Breast epithelium (tissue), 4 donors: ENCODE data around the gene GDAP1L1. TPM values are rescaled to one million over a fixed set of nuclear protein-coding genes. Genes with fewer than 3 reads are reported as not detected.

Source experiments
- DNase-seq, 2 donors: peaks; one replicate each; pipeline ENCODE4 v3.0.0-alpha.2; 2019; ENCODE audit warnings: low spot score in 2 of 2
- H3K27ac ChIP-seq, 2 donors: fragments of 200-600 bp; sonication (generic) in 1 of 2; one replicate each; pipeline ENCODE4 v1.5.1; 2016 to 2019; ENCODE audit warnings: mild to moderate bottlenecking in 1 of 2
- H3K27me3 ChIP-seq, 2 donors: fragments of 200-600 bp; sonication (generic) in 1 of 2; one replicate each; pipeline versions ENCODE4 v1.5.1 to v1.6.0; 2017 to 2019; ENCODE audit warnings: control low read depth in 1 of 2, mild to moderate bottlenecking in 1 of 2
- H3K36me3 ChIP-seq: fragments of 200-600 bp; one replicate; pipeline ENCODE4 v1.5.1; 2019
- H3K4me1 ChIP-seq, 2 donors: fragments of 200-600 bp; sonication (generic); one replicate each; pipeline ENCODE4 v1.5.1; 2016 to 2019; ENCODE audit warnings: control low read depth in 1 of 2
- H3K4me3 ChIP-seq, 3 donors: fragments of 200-600 bp; sonication (generic); 1 replicate in 2 of 3; 2 replicates in 1 of 3; pipeline ENCODE4 v1.5.1; 2016 to 2019; ENCODE audit warnings: mild to moderate bottlenecking in 3 of 3, moderate library complexity in 2 of 3
- H3K9me3 ChIP-seq, 2 donors: fragments of 200-600 bp; sonication (generic) in 1 of 2; one replicate each; pipeline ENCODE4 v1.5.1; 2016 to 2019; ENCODE audit warnings: control low read depth in 1 of 2
- POLR2A ChIP-seq: fragments of 450-650 bp; IDR thresholded peaks from one replicate; pipeline ENCODE4 v1.6.1; 2016; ENCODE audit warnings: antibody characterized with exemption, mild to moderate bottlenecking, moderate library complexity
- POLR2AphosphoS5 ChIP-seq, 3 donors: sonication (generic); formaldehyde crosslinking; IDR thresholded peaks; one replicate each; pipeline ENCODE4 v1.6.1; 2017; ENCODE audit warnings: antibody characterized with exemption in 3 of 3
- intact Hi-C: fragments of 100-400 bp; cut with DNase I; formaldehyde crosslinking; loops from one replicate; pipeline ENCODE4 v1.15.1; 2023; ENCODE audit warnings: low total_unique reads
- total RNA-seq, 3 donors: library from RNA; depleted of rRNA; stranded (reverse); fragments of >200 nt; gene quantifications; one replicate each; pipeline ENCODE4 v1.1.0, GENCODE V29; 2016
- TF ChIP-seq, protein P1 (sequence below), 3 donors: fragments of 450-650 bp; IDR thresholded peaks; one replicate each; pipeline ENCODE4 v1.5.1; 2016 to 2017; ENCODE audit warnings: antibody characterized with exemption in 3 of 3, mild to moderate bottlenecking in 3 of 3, moderate library complexity in 3 of 3

GDAP1L1 gene
- total RNA-seq, 3 donors from 2014 or later: not detected

DNA sequence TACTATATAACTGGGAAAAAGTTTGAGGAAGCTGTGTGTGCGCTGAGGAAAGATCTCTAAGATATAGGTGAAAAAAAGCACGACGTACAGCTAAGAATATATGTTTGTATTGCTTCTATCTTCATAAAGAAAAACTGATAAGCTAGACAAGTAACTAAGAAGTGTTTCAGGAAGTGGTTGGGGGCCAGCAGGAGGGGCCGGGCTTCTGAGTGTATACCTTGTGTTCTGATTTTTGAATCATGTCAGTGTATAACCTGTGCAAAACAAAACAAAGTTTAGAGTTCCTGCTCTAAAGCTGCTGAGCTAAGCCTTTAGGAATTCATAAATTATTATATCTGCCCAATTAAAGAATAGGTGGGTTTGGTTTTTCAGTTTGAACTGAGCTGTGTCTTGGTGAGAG is 28.7 kb upstream of the GDAP1L1 start:
- Histone ChIP-seq H3K9me3 (no peaks in the 10 kb centered on the region), H3K4me1 (no peaks in the 10 kb centered on the region), H3K36me3 (no peaks in the 10 kb centered on the region), H3K27me3 (no peaks in the 10 kb centered on the region), H3K27ac (no peak overlapping the region), H3K4me3 (no peak overlapping the region)
- no peak for TF ChIP-seq POLR2AphosphoS5 (IDR thresholded peaks at IDR 0.05)
- no peak for TF ChIP-seq POLR2A
- TF ChIP-seq, protein P1, sequence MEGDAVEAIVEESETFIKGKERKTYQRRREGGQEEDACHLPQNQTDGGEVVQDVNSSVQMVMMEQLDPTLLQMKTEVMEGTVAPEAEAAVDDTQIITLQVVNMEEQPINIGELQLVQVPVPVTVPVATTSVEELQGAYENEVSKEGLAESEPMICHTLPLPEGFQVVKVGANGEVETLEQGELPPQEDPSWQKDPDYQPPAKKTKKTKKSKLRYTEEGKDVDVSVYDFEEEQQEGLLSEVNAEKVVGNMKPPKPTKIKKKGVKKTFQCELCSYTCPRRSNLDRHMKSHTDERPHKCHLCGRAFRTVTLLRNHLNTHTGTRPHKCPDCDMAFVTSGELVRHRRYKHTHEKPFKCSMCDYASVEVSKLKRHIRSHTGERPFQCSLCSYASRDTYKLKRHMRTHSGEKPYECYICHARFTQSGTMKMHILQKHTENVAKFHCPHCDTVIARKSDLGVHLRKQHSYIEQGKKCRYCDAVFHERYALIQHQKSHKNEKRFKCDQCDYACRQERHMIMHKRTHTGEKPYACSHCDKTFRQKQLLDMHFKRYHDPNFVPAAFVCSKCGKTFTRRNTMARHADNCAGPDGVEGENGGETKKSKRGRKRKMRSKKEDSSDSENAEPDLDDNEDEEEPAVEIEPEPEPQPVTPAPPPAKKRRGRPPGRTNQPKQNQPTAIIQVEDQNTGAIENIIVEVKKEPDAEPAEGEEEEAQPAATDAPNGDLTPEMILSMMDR (IDR thresholded peaks at IDR 0.05): no peak
- intact Hi-C loops: loop anchor here (5.0 kb wide), 1 partner anchor 94 kb away; the partner anchor contains the start of gene FITM2
- DNase-seq: no peak

DNA sequence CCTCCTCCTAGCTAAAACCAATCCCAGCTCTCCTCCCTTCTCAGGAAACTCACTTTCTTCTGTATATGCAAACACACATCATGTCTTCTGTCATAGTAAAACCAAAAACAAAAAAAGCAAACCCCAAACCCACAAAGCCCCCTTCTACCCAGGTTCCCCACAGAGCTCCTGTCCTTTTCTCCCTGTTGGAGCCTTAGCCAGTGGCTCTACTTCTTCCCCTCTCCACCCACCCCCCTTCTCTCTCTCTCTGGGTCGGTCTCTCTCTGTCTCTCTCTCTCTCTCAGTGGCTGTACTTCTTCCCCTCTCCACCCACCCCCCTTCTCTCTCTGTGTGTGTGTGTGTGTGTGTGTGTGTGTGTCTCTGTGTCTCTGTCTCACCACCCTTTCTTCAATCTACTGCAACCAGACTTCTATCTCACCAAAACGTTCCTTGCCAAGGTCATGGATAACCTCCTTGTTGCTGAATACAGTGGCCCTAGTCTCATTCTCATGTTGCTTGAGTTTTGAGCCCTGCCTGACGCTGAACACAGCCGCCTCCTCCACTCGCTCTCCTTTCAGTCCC is 27.9 kb upstream of the GDAP1L1 start:
- intact Hi-C loops: loop anchor here (5.0 kb wide), 1 partner anchor 93 kb away; the partner anchor contains the start of gene FITM2
- H3K4me3 ChIP-seq: no peak overlapping the region
- no peaks in the 10 kb centered on the region for H3K4me1 ChIP-seq
- H3K27me3 ChIP-seq: no peaks in the 10 kb centered on the region
- no peak for DNase-seq
- H3K27ac ChIP-seq: no peak overlapping the region
- no peaks in the 10 kb centered on the region for H3K9me3 ChIP-seq
- no peak for TF ChIP-seq POLR2A
- no peak for TF ChIP-seq POLR2AphosphoS5 (IDR thresholded peaks at IDR 0.05)
- TF ChIP-seq, protein P1 (IDR thresholded peaks at IDR 0.05): no peak
- no peaks in the 10 kb centered on the region for H3K36me3 ChIP-seq

DNA sequence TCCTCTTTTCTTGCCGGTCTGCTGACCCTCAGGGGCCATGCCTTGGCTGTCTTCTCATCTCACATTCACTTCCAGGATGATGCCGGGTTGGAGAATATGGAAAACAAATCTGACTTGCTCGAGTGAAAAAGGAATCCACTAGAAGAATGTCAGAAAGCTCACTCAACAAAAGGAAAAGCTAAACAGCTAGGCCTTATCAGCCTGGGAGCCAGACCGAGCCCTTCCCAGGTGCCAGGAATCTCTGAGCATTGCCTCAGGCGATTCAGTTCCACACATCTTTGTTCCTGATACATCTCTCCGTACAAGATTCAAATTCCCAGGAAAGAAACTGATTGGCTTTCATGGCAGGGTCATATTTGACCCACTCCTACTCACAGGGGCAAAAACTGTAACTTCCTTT is 27.3 kb upstream of the GDAP1L1 start:
- intact Hi-C loops: loop anchor here (5.0 kb wide), 1 partner anchor 93 kb away; the partner anchor contains the start of gene FITM2
- no peaks in the 10 kb centered on the region for H3K36me3 ChIP-seq
- no peaks in the 10 kb centered on the region for H3K27me3 ChIP-seq
- TF ChIP-seq POLR2A (no peak), POLR2AphosphoS5 (IDR thresholded peaks at IDR 0.05) (no peak)
- TF ChIP-seq, protein P1 (IDR thresholded peaks at IDR 0.05): no peak
- no peak overlapping the region for H3K27ac ChIP-seq
- H3K4me3 ChIP-seq: no peak overlapping the region
- no peaks in the 10 kb centered on the region for H3K4me1 ChIP-seq
- no peak for DNase-seq
- H3K9me3 ChIP-seq: no peaks in the 10 kb centered on the region

DNA sequence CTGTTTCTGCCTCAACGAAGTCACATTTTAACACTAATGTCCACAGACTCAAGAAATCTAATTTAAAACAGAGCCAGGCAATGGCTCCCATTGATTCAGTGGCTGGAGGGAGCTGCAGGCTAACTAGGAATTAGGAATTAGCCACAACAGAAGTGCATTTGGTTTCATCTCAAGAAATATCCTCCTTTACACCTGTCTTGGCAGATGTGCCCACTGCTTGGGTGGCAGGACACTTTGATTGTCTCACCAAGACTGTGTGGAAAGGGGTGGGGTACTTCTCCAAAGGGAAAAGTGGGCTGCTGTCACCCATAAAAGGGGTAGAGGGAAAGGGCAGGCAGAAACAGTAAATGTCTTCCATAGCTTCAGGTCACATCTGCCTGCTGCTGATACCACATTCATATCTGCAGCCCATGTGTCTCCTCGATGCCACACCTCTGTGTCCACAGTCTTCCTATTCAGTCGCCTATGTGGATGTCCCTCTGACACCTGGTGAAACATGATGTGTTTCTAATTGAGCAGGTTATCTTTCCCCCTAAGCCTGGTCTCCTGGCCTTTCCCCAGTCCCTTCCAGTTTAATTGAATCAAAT is 25.6 kb upstream of the GDAP1L1 start:
- H3K27me3 ChIP-seq: no peaks in the 10 kb centered on the region
- TF ChIP-seq, protein P1 (IDR thresholded peaks at IDR 0.05): no peak
- TF ChIP-seq POLR2AphosphoS5 (IDR thresholded peaks at IDR 0.05): no peak
- TF ChIP-seq POLR2A: no peak
- H3K4me1 ChIP-seq: no peaks in the 10 kb centered on the region

DNA sequence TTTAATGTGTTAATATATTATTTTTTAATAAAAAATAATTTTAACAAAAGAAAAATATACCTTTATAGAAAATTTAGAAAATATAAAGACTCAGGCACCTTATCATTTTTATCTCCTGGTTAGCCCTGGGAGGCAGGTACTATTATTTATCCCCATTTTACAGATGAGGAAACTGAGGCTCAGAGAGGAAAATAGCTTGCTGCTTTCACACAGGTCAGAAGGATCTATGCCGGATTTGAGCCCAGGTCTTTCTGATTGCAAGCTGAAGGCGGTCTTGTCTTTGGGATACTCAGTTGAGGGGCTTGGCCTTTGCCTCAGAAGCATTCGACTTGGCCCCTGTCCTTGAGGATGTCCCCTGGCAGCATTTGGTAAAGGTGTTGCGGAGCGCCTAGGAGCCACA is 25.1 kb upstream of the GDAP1L1 start:
- intact Hi-C loops: no loop called here
- Histone ChIP-seq H3K27me3 (no peaks in the 10 kb centered on the region), H3K4me1 (no peaks in the 10 kb centered on the region), H3K9me3 (no peaks in the 10 kb centered on the region), H3K4me3 (no peak overlapping the region), H3K27ac (no peak overlapping the region), H3K36me3 (no peaks in the 10 kb centered on the region)
- no peak for DNase-seq
- TF ChIP-seq POLR2A (no peak), POLR2AphosphoS5 (IDR thresholded peaks at IDR 0.05) (no peak)
- TF ChIP-seq, protein P1 (IDR thresholded peaks at IDR 0.05): no peak

More for the DNA sequence above, 25.6 kb upstream of the GDAP1L1 start:
- Histone ChIP-seq H3K36me3 (no peaks in the 10 kb centered on the region), H3K4me3 (no peak overlapping the region), H3K27ac (no peak overlapping the region), H3K9me3 (no peaks in the 10 kb centered on the region)
- intact Hi-C loops: no loop called here
- DNase-seq: no peak
